Measurements from ENCODE around the gene FYN. TPM values are rescaled to one million over a fixed set of nuclear protein-coding genes. Genes with fewer than 3 reads are reported as not detected.
"Not testable (repeated sequence)": the region's sequence is repeated elsewhere in the genome, so short reads cannot be mapped to it uniquely, and the experiment has no call there.

FYN gene
- total RNA-seq, 4 donors from 2014 or later = 37.8 to 65.8 (median 53.8) TPM

GRCh38 chr6:111642463-111643158 is 230.6 kb downstream of the FYN start:
- Histone ChIP-seq H3K9me3 (no peaks in the 10 kb centered on the region), H3K27ac (replicated peaks in 1 of 4) (no peak overlapping the region), H3K27me3 (no peaks in the 10 kb centered on the region), H3K36me3 (no peaks in the 10 kb centered on the region), H3K4me1 (peaks cover 0 to 14% (median 13%) of the 10 kb centered on the region in 4 donors), H3K4me3 (no peak overlapping the region)
- TF ChIP-seq CTCF (IDR thresholded peaks at IDR 0.05) = peak; percentile 60 to 80 (median 63)
- no peak for TF ChIP-seq EP300 (IDR thresholded peaks at IDR 0.05)
- peak; percentile 29 to 35 for TF ChIP-seq POLR2AphosphoS5 (IDR thresholded peaks at IDR 0.05)
- no peak for TF ChIP-seq POLR2A (IDR thresholded peaks at IDR 0.05; ENCODE audit: low read depth)
- no peak for DNase-seq (ENCODE audit: extremely low spot score)
- WGBS = 35% methylated on average over 7 of the region's 7 CpGs
- intact Hi-C loops (cut with DNase I) = loop anchor here (2.0 kb wide), 1 partner anchor 384 kb away; a partner anchor contains a TSS

- no peaks in the 10 kb centered on the region for H3K36me3 ChIP-seq
- no peaks in the 10 kb centered on the region for H3K27me3 ChIP-seq
- H3K4me3 ChIP-seq = no peak overlapping the region
- intact Hi-C loops (cut with DNase I) = no loop called here
- no peak for DNase-seq (ENCODE audit: extremely low spot score)
- no peak for TF ChIP-seq EP300 (IDR thresholded peaks at IDR 0.05)
- TF ChIP-seq POLR2A (IDR thresholded peaks at IDR 0.05; ENCODE audit: low read depth) = no peak
- no peak for TF ChIP-seq POLR2AphosphoS5 (IDR thresholded peaks at IDR 0.05)
- no peak for TF ChIP-seq CTCF (IDR thresholded peaks at IDR 0.05)
- H3K27ac ChIP-seq (replicated peaks in 1 of 4) = no peak overlapping the region
- H3K9me3 ChIP-seq = no peaks in the 10 kb centered on the region
- H3K4me1 ChIP-seq = peaks cover 0 to 8% (median 7%) of the 10 kb centered on the region in 4 donors
Observed at GRCh38 chr6:111639266-111639665, 234.0 kb downstream of the FYN start.

- H3K27me3 ChIP-seq; intact Hi-C loops (cut with DNase I); H3K9me3 ChIP-seq; DNase-seq (ENCODE audit: extremely low spot score); H3K4me3 ChIP-seq; H3K36me3 ChIP-seq; H3K4me1 ChIP-seq; H3K27ac ChIP-seq (replicated peaks in 1 of 4): not testable (repeated sequence)
- 83% methylated on average over 1 of the region's 1 CpG for WGBS
Observed at GRCh38 chr6:111634981-111635380, 238.3 kb downstream of the FYN start.

- no peak for DNase-seq (ENCODE audit: extremely low spot score)
- no peak overlapping the region for H3K27ac ChIP-seq (replicated peaks in 1 of 4)
- WGBS = 74% methylated on average over 1 of the region's 1 CpG
- H3K4me1 ChIP-seq = peaks cover 0 to 4% (median 1%) of the 10 kb centered on the region in 4 donors
- H3K4me3 ChIP-seq = no peak overlapping the region
- no peaks in the 10 kb centered on the region for H3K27me3 ChIP-seq
- H3K36me3 ChIP-seq = no peaks in the 10 kb centered on the region
- intact Hi-C loops (cut with DNase I) = no loop called here
- H3K9me3 ChIP-seq = no peaks in the 10 kb centered on the region
- TF ChIP-seq POLR2AphosphoS5 (IDR thresholded peaks at IDR 0.05) = no peak
- TF ChIP-seq POLR2A (IDR thresholded peaks at IDR 0.05; ENCODE audit: low read depth) = no peak
- no peak for TF ChIP-seq EP300 (IDR thresholded peaks at IDR 0.05)
- TF ChIP-seq CTCF (IDR thresholded peaks at IDR 0.05) = no peak
Observed at GRCh38 chr6:111633822-111634221, 239.4 kb downstream of the FYN start.

GRCh38 chr6:111632468-111633247 is 240.6 kb downstream of the FYN start:
- Histone ChIP-seq H3K36me3 (no peaks in the 10 kb centered on the region), H3K9me3 (no peaks in the 10 kb centered on the region), H3K4me1 (peaks cover 0 to 14% (median 7%) of the 10 kb centered on the region in 4 donors), H3K4me3 (no peak overlapping the region), H3K27me3 (no peaks in the 10 kb centered on the region), H3K27ac (replicated peaks in 1 of 4) (no peak overlapping the region)
- 79% methylated on average over 4 of the region's 4 CpGs for WGBS
- intact Hi-C loops (cut with DNase I) = no loop called here
- TF ChIP-seq POLR2A (IDR thresholded peaks at IDR 0.05; ENCODE audit: low read depth) (no peak), POLR2AphosphoS5 (IDR thresholded peaks at IDR 0.05) (no peak), EP300 (IDR thresholded peaks at IDR 0.05) (no peak), CTCF (IDR thresholded peaks at IDR 0.05) (no peak)
- DNase-seq (ENCODE audit: extremely low spot score) = no peak

All from esophagus muscularis mucosa (tissue), 4 donors.